ENCODE results near the gene SMURF2.

GRCh38 chr17:64505340-64506200, 156.5 kb downstream of the SMURF2 start:
- no peak for TF ChIP-seq CTCF (IDR thresholded peaks at IDR 0.05; ENCODE audit: poor library complexity, severe bottlenecking)
- no peak for TF ChIP-seq EZH2 (IDR thresholded peaks at IDR 0.05; ENCODE audit: borderline replicate concordance, insufficient read depth, low read length, poor library complexity, severe bottlenecking)
- TF ChIP-seq EP300 (conservative IDR thresholded peaks at IDR 0.05; ENCODE audit: poor library complexity, severe bottlenecking): peak; percentile 32
- peak; percentile 86 for TF ChIP-seq TAF1 (IDR thresholded peaks at IDR 0.05; ENCODE audit: low read depth)
- TF ChIP-seq POLR2AphosphoS5 (IDR thresholded peaks at IDR 0.05): peak; percentile 87
- peak; percentile 82 for TF ChIP-seq REST (IDR thresholded peaks at IDR 0.05; ENCODE audit: borderline replicate concordance)
- TF ChIP-seq RAD21 (conservative IDR thresholded peaks at IDR 0.05): no peak
- TF ChIP-seq SMC3 (conservative IDR thresholded peaks at IDR 0.05; ENCODE audit: poor library complexity): no peak

All from neural cell (in vitro differentiated cells).